Thymus (tissue), 11 donors: ENCODE data around the gene TXNRD1. TPM values are rescaled to one million over a fixed set of nuclear protein-coding genes. Genes with fewer than 3 reads are reported as not detected.
"Not testable (repeated sequence)": the region's sequence is repeated elsewhere in the genome, so short reads cannot be mapped to it uniquely, and the experiment has no call there.

Source experiments
- DNase-seq, 9 donors: peaks; one replicate each; pipeline ENCODE4 v3.0.0-alpha.2; 2013; ENCODE audit warnings: low spot score in 9 of 9, low read depth in 6 of 9, missing footprints in 1 of 9
- H3K27ac ChIP-seq, 2 donors: one replicate each; pipeline ENCODE4 v1.5.1; 2013; ENCODE audit warnings: control low read depth in 1 of 2, low read depth in 1 of 2, low read length in 1 of 2, mild to moderate bottlenecking in 1 of 2, moderate library complexity in 1 of 2
- H3K27me3 ChIP-seq, 2 donors: one replicate each; pipeline ENCODE4 v1.5.1; 2013; ENCODE audit warnings: low read length in 1 of 2; ENCODE audit not compliant: control insufficient read depth in 2 of 2, insufficient read depth in 1 of 2
- H3K36me3 ChIP-seq, 2 donors: one replicate each; pipeline ENCODE4 v1.5.1; 2013; ENCODE audit warnings: low read length in 1 of 2, mild to moderate bottlenecking in 1 of 2, moderate library complexity in 1 of 2; ENCODE audit not compliant: control insufficient read depth in 2 of 2, insufficient read depth in 2 of 2
- H3K4me1 ChIP-seq, 2 donors: one replicate each; pipeline ENCODE4 v1.5.1; 2013; ENCODE audit warnings: low read length in 2 of 2; ENCODE audit not compliant: control insufficient read depth in 2 of 2, insufficient read depth in 2 of 2
- H3K4me3 ChIP-seq, 2 donors: one replicate each; pipeline ENCODE4 v1.5.1; 2013; ENCODE audit warnings: low read length in 2 of 2, control low read depth in 1 of 2, mild to moderate bottlenecking in 1 of 2
- H3K9me3 ChIP-seq, 2 donors: one replicate each; pipeline ENCODE4 v1.5.1; 2013; ENCODE audit warnings: low read length in 1 of 2, mild to moderate bottlenecking in 1 of 2; ENCODE audit not compliant: control insufficient read depth in 2 of 2, insufficient read depth in 1 of 2
- WGBS: extraction: QIAGEN DNeasy Blood & Tissue Kit; methylation state at CpG from one replicate; pipeline ENCODE4 v1.1.7; 2013; 5-methylcytosine and 5-hydroxymethylcytosine counted together
- polyA plus RNA-seq: library from polyadenylated mRNA; stranded (reverse); fragments of 200-250 nt; gene quantifications from one replicate; pipeline ENCODE4 v1.2.3, GENCODE V29; 2013
- total RNA-seq: library from RNA; stranded (reverse); fragments of 120-200 nt; gene quantifications from one replicate; pipeline ENCODE4 v1.2.4, GENCODE V29; 2013
- donor health status: healthy.

TXNRD1 gene
- total and polyA plus RNA-seq, 2 donors, result 28.2 to 68.0 TPM

DNA sequence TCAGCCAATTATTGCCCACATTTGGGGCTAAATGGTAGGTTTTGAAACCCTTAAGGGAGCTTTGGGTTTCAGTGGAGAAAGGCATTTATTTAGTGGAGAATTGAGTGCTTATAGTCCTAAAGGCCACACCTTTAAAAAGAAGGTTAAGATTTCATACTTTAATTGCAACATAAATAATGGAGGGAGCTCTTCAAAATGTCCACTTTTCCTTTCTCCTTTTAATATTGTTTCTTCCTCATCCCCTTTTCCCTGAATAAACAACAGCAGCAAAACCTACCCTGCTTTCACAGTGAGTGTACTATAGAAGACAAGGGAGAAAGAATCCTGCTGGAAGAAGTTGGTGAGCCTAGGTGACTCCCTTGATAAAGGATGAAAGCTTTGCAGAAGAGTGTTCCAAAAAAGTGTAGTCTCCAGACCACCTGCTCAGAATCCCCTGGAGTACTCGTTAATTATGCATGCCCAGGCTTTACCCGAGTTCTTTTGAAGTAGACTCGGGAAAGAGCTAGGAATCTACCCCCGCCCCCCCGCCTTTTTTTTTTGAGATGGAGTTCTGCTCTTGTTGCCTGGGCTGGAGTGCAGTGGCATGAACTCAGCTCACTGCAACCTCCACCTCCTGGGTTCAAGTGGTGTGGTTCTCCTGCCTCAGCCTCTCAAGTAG lies 76.4 kb downstream of the TXNRD1 start:
- Histone ChIP-seq H3K27ac (no peak overlapping the region), H3K27me3 (no peaks in the 10 kb centered on the region), H3K4me3 (no peak overlapping the region), H3K9me3 (no peaks in the 10 kb centered on the region), H3K36me3 (peaks cover 29 to 38% of the 10 kb centered on the region in 2 donors), H3K4me1 (peaks cover 9 to 17% of the 10 kb centered on the region in 2 donors)
- DNase-seq, result no peak
- 96% methylated on average over 5 of the region's 5 CpGs for WGBS

DNA sequence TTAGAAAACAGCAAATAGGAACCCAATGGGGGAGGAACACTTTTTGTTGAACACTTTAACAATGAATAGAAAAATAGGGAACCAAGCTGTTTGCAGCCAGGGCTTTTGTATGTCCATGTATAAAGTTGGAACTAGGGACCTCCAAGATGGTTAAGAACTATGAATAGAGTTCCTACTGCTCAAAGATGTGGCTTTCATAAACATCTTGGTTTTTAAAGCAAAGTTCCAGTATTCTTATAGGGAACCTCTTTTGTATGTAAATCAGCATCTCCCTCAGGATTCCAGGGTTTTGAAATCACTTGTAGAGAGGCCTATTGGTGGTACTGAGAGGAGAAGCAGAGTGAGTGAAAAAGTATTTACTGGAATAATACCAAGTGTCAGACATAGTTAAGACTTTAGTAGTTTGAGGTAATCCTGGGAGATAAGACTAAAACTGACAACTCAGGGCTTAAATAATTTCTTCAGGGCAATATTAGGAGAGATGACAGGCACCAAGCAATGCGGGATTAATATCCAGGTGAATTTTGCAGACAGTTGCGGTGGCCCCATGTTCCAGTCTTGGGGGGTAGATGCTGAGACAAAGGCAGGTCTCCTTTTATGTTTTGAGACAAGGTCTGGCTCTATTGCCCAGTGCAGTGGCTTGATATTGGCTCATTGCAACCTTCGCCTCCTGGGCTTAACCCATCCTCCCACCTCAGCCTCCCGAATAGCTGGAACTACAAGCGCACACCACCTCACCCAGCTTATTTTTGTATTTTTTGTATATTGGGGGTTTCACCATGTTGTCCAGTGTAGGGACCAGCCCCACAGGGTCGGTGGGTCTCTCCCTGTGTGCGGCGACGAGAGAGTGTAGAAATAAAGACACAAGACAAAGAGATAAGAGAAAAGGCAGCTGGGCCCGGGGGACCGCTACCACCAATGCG lies 77.6 kb downstream of the TXNRD1 start:
- Histone ChIP-seq H3K4me3 (no peak overlapping the region), H3K9me3 (no peaks in the 10 kb centered on the region), H3K27ac (no peak overlapping the region), H3K27me3 (no peaks in the 10 kb centered on the region), H3K36me3 (peaks cover 29 to 45% of the 10 kb centered on the region in 2 donors), H3K4me1 (peaks cover 8 to 13% of the 10 kb centered on the region in 2 donors)
- WGBS, result 98% methylated on average over 12 of the region's 12 CpGs
- no peak for DNase-seq

DNA sequence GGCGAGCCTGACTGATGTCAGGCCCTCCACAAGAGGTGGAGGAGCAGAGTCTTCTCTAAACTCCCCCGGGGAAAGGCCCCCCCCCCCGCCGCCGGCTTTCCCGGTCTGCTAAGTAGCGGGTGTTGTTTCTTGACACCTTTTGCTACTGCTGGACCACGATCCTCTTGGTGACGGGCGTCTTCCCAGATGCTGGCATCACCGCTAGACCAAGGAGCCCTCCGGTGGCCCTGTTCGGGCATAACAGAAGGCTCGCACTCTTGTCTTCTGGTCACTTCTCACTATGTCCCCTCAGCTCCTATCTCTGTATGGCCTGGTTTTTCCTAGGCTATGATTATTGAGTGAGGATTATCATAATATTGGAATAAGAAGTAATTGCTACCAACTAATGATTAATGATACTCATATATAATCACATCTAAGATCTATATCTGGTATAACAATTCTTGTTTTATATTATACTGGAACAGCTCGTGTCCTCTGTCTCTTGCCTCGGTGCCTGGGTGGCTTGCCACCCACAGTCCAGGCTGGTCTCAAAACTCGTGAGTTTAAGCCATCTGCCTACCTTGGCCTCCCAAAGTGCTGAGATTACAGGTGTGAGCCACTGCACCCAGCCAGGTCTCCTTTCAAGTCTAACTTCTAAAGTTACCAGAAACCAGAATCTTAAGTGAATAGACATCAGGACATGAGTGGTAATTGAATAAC lies 78.7 kb downstream of the TXNRD1 start:
- peaks cover 31 to 50% of the 10 kb centered on the region in 2 donors for H3K36me3 ChIP-seq
- not testable (repeated sequence) for H3K9me3 ChIP-seq, H3K27me3 ChIP-seq, H3K4me1 ChIP-seq, DNase-seq, H3K4me3 ChIP-seq, H3K27ac ChIP-seq
- 88% methylated on average over 16 of the region's 17 CpGs for WGBS

DNA sequence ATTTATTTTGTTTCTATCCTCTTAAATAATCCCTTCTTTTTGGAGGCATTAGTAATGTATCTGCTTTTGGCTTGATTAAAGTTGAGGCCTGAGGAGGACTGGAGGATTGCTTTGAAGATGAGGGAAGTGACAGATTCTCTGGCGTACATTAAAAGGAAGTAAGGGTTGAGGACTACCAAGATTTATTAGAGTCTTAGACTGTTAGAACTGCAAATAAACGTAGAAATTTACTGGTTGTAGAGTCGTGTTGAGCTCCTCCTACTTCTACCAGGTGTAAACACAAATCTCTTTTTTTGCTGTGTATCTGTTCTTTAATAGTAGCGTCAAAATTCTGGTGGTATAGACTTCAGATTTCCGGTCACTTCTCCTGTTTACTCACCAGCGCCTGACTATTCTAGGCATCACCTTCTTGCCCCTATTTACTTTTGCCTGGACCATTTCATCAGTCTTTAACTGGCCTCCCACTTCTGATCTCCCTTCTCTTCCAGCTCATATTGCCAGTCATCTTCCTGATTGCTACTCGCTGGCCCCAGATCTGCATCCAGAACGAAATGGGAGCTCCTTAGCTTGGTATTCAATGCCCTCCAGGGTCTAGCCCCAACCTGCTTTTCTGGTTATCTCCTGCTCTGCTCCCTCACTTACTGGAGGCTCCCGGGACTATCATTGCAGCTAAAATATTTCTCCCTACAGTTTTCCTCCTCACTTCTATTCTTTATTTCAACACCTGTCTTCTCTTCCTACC lies 79.5 kb downstream of the TXNRD1 start:
- Histone ChIP-seq H3K27ac (no peak overlapping the region), H3K4me1 (no peaks in the 10 kb centered on the region), H3K27me3 (no peaks in the 10 kb centered on the region), H3K9me3 (no peaks in the 10 kb centered on the region), H3K4me3 (no peak overlapping the region), H3K36me3 (peaks cover 31 to 50% of the 10 kb centered on the region in 2 donors)
- WGBS, result 87% methylated on average over 9 of the region's 9 CpGs
- DNase-seq, result no peak

DNA sequence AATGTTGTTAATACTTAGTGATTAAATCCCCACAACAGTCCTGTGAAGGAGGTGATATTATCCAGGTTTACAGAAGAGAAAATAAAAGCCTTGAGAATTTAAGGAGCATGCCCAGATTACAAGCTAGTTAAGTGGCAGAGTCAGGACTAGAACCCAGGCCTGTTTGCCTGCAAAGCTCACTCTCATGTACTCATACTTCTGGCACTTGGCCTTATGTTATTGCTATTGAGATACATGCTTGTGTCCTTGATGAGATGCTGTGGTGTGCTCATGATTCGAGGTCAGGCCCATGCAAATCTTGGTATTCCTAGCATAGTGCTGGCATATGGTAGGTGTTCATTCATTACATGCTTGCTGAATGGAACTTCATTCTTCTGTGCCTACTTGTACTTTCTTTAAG lies 80.4 kb downstream of the TXNRD1 start:
- 97% methylated on average over 1 of the region's 1 CpG for WGBS
- H3K36me3 ChIP-seq, result peaks cover 31 to 50% of the 10 kb centered on the region in 2 donors
- DNase-seq, result no peak

DNA sequence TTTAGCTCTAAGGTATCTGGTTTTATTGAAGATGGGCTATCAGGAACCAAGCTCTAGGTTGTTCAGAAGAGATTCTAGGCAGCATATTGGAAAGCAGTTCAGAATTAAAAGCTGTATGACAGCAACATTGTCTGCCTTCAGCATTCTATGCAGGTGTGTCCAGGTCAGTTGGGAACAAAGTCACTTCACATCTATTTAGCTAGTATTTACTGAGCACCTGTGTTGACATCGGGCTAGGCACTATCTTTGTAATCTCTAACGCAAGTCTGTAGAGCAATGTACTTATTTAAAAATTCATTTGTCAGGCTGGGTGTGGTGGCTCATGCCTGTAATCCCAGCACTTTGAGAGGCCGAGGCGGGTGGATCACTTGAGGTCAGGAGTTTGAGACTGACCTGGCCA lies 81.1 kb downstream of the TXNRD1 start:
- WGBS, result 96% methylated on average over 4 of the region's 4 CpGs
- Histone ChIP-seq H3K4me3 (no peak overlapping the region), H3K9me3 (no peaks in the 10 kb centered on the region), H3K36me3 (peaks cover 30 to 48% of the 10 kb centered on the region in 2 donors), H3K4me1 (no peaks in the 10 kb centered on the region), H3K27ac (no peak overlapping the region), H3K27me3 (no peaks in the 10 kb centered on the region)
- no peak for DNase-seq

More for the DNA sequence above, 80.4 kb downstream of the TXNRD1 start:
- Histone ChIP-seq H3K4me3 (no peak overlapping the region), H3K27me3 (no peaks in the 10 kb centered on the region), H3K9me3 (no peaks in the 10 kb centered on the region), H3K4me1 (no peaks in the 10 kb centered on the region), H3K27ac (no peak overlapping the region)

DNA sequence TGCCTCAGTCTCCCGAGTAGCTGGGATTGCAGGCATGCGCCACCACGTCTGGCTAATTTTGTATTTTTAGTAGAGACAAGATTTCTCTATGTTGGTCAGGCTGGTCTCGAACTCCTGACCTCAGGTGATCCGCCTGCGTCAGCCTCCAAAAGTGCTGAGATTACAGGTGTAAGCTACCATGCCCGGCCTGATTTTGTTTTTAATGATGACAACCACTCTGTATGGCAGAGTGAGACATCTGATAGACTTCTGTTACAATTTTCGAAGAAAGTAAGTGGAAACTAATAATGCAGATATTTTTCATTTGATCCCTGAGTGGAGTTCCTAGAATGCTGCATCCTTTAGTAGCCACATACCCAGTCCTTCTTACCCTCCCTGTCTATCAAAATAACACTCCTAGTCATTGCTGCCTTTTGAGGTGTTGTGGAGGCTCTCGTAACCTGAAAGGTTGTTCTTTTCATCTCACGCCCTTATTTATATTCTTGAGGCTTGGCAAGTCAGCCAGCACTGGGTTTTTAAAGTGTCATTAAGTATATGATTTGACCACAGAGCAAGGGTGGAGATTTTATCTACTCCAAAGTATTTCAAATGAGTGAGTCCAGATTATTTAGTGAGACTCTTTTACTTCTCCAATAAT lies 82.0 kb downstream of the TXNRD1 start:
- WGBS, result 97% methylated on average over 10 of the region's 10 CpGs

DNA sequence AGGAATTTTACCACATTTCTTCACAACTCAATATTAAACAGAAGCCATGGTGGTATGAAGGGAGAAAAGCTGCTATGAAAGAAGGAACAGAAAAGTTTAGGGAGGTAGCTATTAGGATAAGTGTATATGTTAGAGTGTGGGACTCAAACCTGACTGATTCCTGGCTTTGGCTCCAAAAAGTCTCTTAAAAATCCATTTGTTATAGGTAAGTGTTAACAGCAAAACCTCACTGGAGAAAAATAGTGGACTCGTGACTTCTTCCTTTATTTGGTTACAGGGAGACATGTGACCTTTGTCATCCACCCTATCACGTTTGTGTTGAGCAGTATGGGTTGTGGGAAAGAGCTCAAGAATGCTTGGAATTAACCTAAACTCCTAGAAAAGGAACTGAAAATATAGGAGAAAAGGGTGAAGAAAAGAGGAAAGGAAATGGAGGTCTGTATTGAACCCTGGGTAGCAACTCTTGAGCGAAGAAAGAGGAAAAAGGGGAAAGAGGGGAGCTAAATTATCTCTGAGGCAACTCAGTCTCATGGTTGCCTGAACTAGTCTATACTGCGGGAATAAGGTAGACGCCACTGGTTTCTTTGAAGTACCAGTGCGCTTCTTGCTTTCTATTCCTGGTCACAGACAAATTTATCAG lies 84.4 kb downstream of the TXNRD1 start:
- WGBS, result 94% methylated on average over 6 of the region's 6 CpGs
- Histone ChIP-seq H3K36me3 (peaks cover 15 to 27% of the 10 kb centered on the region in 2 donors), H3K27ac (no peak overlapping the region), H3K4me3 (no peak overlapping the region), H3K9me3 (no peaks in the 10 kb centered on the region), H3K4me1 (peaks cover 4 to 13% of the 10 kb centered on the region in 2 donors), H3K27me3 (no peaks in the 10 kb centered on the region)
- DNase-seq, result no peak

More for the DNA sequence above, 82.0 kb downstream of the TXNRD1 start:
- Histone ChIP-seq H3K9me3 (no peaks in the 10 kb centered on the region), H3K27me3 (no peaks in the 10 kb centered on the region), H3K4me3 (no peak overlapping the region), H3K36me3 (peaks cover 22 to 42% of the 10 kb centered on the region in 2 donors), H3K4me1 (no peaks in the 10 kb centered on the region), H3K27ac (no peak overlapping the region)
- DNase-seq, result no peak
